K562 (cell line): ENCODE results near the gene WBP1. TPM values are rescaled to one million over a fixed set of nuclear protein-coding genes. Genes with fewer than 3 reads are reported as not detected.
"Not testable (repeated sequence)": the region's sequence is repeated elsewhere in the genome, so short reads cannot be mapped to it uniquely, and the experiment has no call there.

Experiments
- ATAC-seq: fragments of 200-7000 bp; cut with Tn5 transposase; 3 replicates; pipeline ENCODE4 v1.9.1; 2020; ENCODE audit warnings: moderate library complexity
- BruUV-seq: library from RNA; stranded (reverse); fragments of 400-500 nt; replicated peaks from 2 replicates; lab custom pipeline; 2021; lab: Mats Ljungman, UMichigan
- CTCF ChIA-PET: fragments of 300-600 bp; formaldehyde crosslinking; extraction: SDS; loops from one replicate; lab custom pipeline; 2021; ENCODE audit warnings: low intra/inter-chr PET ratio; lab: Yijun Ruan, JAX
- POLR2A ChIA-PET: fragments of 300-600, 350-650 bp; sonication (Branson Sonifier 250); formaldehyde crosslinking; extraction: SDS; loops from one replicate; lab custom pipeline; 2021; ENCODE audit warnings: antibody characterized with exemption, inconsistent platforms; lab: Yijun Ruan, JAX
- DNase-seq, 4 experiments: peaks; one replicate each; pipeline versions ENCODE4 v3.0.0 to v3.0.0-alpha.2; 2011 to 2018; ENCODE audit warnings: low spot score in 3 of 4, mixed read lengths in 3 of 4; ENCODE audit errors: extremely low read depth in 1 of 4
- FAIRE-seq: peaks from 2 replicates; lab custom pipeline; 2011; peaks lifted over from hg19 to GRCh38; lab: Jason Lieb, UNC
- H2AFZ ChIP-seq: 2 replicates; pipeline ENCODE4 v1.6.0; 2011; ENCODE audit warnings: low read depth, low read length, control low read depth, inconsistent platforms
- H3K27ac ChIP-seq: fragments of 200-600 bp; 3 replicates; pipeline ENCODE4 v1.8.0; 2011; ENCODE audit warnings: low read depth, mild to moderate bottlenecking, control low read depth, inconsistent platforms, low read length, moderate library complexity, mixed read lengths; ENCODE audit errors: extremely low read depth
- H3K27me3 ChIP-seq, 2 experiments: fragments of 300-600 bp in 1 of 2; 2 replicates in 1 of 2; 3 replicates in 1 of 2; pipeline versions ENCODE4 v1.6.0 to v1.8.0; 2011; ENCODE audit warnings: inconsistent platforms in 2 of 2, low read length in 2 of 2, mild to moderate bottlenecking in 1 of 2, mixed read lengths in 1 of 2, moderate library complexity in 1 of 2; ENCODE audit not compliant: control insufficient read depth in 2 of 2, insufficient read depth in 2 of 2
- H3K36me3 ChIP-seq: fragments of 300-600 bp; 3 replicates; pipeline ENCODE4 v1.8.0; 2011; ENCODE audit warnings: mild to moderate bottlenecking, low read length, inconsistent platforms; ENCODE audit not compliant: control insufficient read depth, insufficient read depth
- H3K4me1 ChIP-seq, 2 experiments: fragments of 200-600 bp in 1 of 2; replicated peaks in 1 of 2; 2 replicates in 1 of 2; 3 replicates in 1 of 2; pipeline versions ENCODE4 v1.5.1 to v1.8.0; 2011; ENCODE audit warnings: inconsistent platforms in 2 of 2, low read length in 2 of 2, mild to moderate bottlenecking in 1 of 2, mixed read lengths in 1 of 2, moderate library complexity in 1 of 2; ENCODE audit not compliant: control insufficient read depth in 2 of 2, insufficient read depth in 2 of 2
- H3K4me2 ChIP-seq: 2 replicates; pipeline ENCODE4 v1.6.1; 2011; ENCODE audit warnings: low read length, control low read depth, inconsistent platforms, mixed read lengths; ENCODE audit not compliant: insufficient read depth
- H3K4me3 ChIP-seq: fragments of 200-600 bp; sonication (generic), shearing (Covaris generic); 2 replicates; pipeline ENCODE4 v1.5.1; 2016; ENCODE audit warnings: control low read depth, inconsistent platforms
- H3K79me2 ChIP-seq: fragments of 200-600 bp; 3 replicates; pipeline ENCODE4 v1.8.0; 2011; ENCODE audit warnings: low read length, inconsistent platforms; ENCODE audit not compliant: control insufficient read depth, insufficient read depth
- H3K9ac ChIP-seq, 2 experiments: 2 replicates each; pipeline versions ENCODE4 v1.6.0 to v1.6.1; 2011; ENCODE audit warnings: low read depth in 2 of 2, low read length in 2 of 2, control low read depth in 1 of 2, inconsistent platforms in 1 of 2, mild to moderate bottlenecking in 1 of 2, mixed read lengths in 1 of 2; ENCODE audit not compliant: insufficient read depth in 1 of 2
- H3K9me1 ChIP-seq: one replicate; pipeline ENCODE4 v1.6.0; 2011; ENCODE audit warnings: inconsistent platforms, mild to moderate bottlenecking, low read length, moderate library complexity; ENCODE audit not compliant: control insufficient read depth, insufficient read depth
- H3K9me3 ChIP-seq: replicated peaks from 2 replicates; pipeline ENCODE4 v1.5.1; 2011; ENCODE audit warnings: low read depth, low read length, inconsistent platforms; ENCODE audit not compliant: control insufficient read depth, insufficient read depth
- H4K20me1 ChIP-seq: replicated peaks from 2 replicates; pipeline ENCODE4 v1.6.1; 2011; ENCODE audit warnings: low read length, inconsistent platforms, mixed read lengths; ENCODE audit not compliant: control insufficient read depth, insufficient read depth
- ERF ChIP-seq: fragments of 450-650 bp; formaldehyde crosslinking; IDR thresholded peaks from 2 replicates; pipeline ENCODE4 v1.4.0; 2020; ENCODE audit warnings: mild to moderate bottlenecking, mixed read lengths
- GATA2 ChIP-seq: sonication (generic); formaldehyde crosslinking; IDR thresholded peaks from 2 replicates; pipeline ENCODE4 v1.4.0; 2020; ENCODE audit warnings: mild to moderate bottlenecking, missing genetic modification reagents
- KAT2B ChIP-seq: IDR thresholded peaks from one replicate; pipeline ENCODE4 v1.6.1; 2012; ENCODE audit warnings: low read depth, mild to moderate bottlenecking, control low read depth, inconsistent platforms, low read length, moderate library complexity
- NR2C1 ChIP-seq, 2 experiments: fragments of 450-650 bp; IDR thresholded peaks; 2 replicates each; pipeline ENCODE4 v1.6.1; 2017; ENCODE audit warnings: mild to moderate bottlenecking in 2 of 2, antibody characterized with exemption in 1 of 2, inconsistent platforms in 1 of 2, missing compliant biosample characterization in 1 of 2, missing genetic modification characterization in 1 of 2
- POLR2A ChIP-seq: fragments of 450-650 bp; conservative IDR thresholded peaks from 2 replicates; pipeline ENCODE4 v1.6.1; 2016
- POLR2G ChIP-seq: fragments of 200-400 bp; formaldehyde crosslinking; IDR thresholded peaks from 2 replicates; pipeline ENCODE4 v1.6.1; 2017; ENCODE audit warnings: low read depth, mild to moderate bottlenecking, antibody characterized with exemption, low read length, moderate library complexity
- PPARD ChIP-seq: fragments of 250-450 bp; sonication (Bioruptor Pico); IDR thresholded peaks from 2 replicates; pipeline ENCODE4 v1.8.0; 2022; ENCODE audit warnings: inconsistent platforms, mild to moderate bottlenecking, moderate library complexity
- ZNF384 ChIP-seq: IDR thresholded peaks from 2 replicates; pipeline ENCODE4 v1.6.1; 2012; ENCODE audit warnings: low read depth, low read length, improper control_type of control experiment
- WGBS: fragments of 100-300 bp; shearing (Covaris generic); methylation state at CpG from one replicate; pipeline ENCODE4 v1.1.6; 2016; ENCODE audit warnings: low coverage, mixed read lengths; ENCODE audit not compliant: insufficient coverage; ENCODE audit errors: missing lambda C conversion rate; 5-methylcytosine and 5-hydroxymethylcytosine counted together
- in situ Hi-C: fragments of 300-500 bp; cut with MboI; formaldehyde crosslinking; loops from 4 replicates; pipeline ENCODE4 v1.15.0; 2018; ENCODE audit warnings: inconsistent platforms, mixed read lengths
- intact Hi-C: fragments of 100-400 bp; cut with micrococcal nuclease; formaldehyde crosslinking; loops from 2 replicates; pipeline ENCODE4 v1.14.2; 2022
- polyA plus RNA-seq, 8 experiments: library from polyadenylated mRNA; depleted of rRNA in 4 of 8; stranded (reverse) in 5 of 8; unstranded in 3 of 8; fragments of >200 nt; fragmentation: Nextera tagmentation in 2 of 8; fragmentation: Illumina TruSeq in 1 of 8; extraction: Ambion mirVana in 2 of 8; extraction: Trizol in 1 of 8; gene quantifications; 2 replicates each; pipeline versions ENCODE4 v1.2.1 to v1.2.3, GENCODE V29; 2011 to 2014; ENCODE audit warnings: inconsistent platforms in 1 of 8, missing spikeins in 1 of 8
- total RNA-seq, 7 experiments: library from RNA; depleted of rRNA in 6 of 7; stranded (reverse); fragments of >200 nt in 6 of 7; fragmentation: Illumina TruSeq in 2 of 7; extraction: Trizol in 2 of 7; gene quantifications; 2 replicates each; pipeline versions ENCODE4 v1.2.1 to v1.2.3, GENCODE V29; 2011 to 2021; ENCODE audit warnings: low replicate concordance in 1 of 7
- TF ChIP-seq, protein P1 (sequence below): sonication (generic); formaldehyde crosslinking; IDR thresholded peaks from 2 replicates; pipeline ENCODE4 v1.8.0; 2023; ENCODE audit warnings: mild to moderate bottlenecking, missing genetic modification reagents
- TF ChIP-seq, protein P2 (sequence below): sonication (generic); formaldehyde crosslinking; IDR thresholded peaks from 2 replicates; pipeline ENCODE4 v1.8.1; 2023; ENCODE audit warnings: mild to moderate bottlenecking, missing genetic modification reagents

WBP1 gene
- total and polyA plus RNA-seq, 9 of the 15 experiments (the other 6 are each of a cell fraction or from before 2014, with no cell fraction given) = 1.9 to 27.7 (median 14.2) TPM

DNA sequence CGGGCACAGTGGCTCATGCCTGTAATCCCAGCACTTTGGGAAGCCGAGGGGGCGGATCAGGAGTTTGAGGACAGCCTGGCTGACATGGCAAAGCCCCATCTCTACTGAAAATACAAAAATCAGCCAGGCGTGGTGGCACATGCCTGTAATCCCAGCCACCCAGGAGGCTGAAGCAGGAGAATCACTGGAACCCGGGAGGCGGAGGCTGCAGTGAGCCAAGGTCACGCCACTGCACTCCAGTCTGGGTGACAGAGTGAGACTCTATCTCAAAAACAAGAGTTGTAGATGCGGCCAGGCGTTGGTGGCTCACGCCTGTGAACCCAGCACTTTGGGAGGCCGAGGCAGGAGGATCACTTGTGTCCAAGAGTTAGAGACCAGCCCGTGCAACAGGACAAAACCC, 12.5 kb downstream of the WBP1 start:
- H3K27me3 ChIP-seq, BruUV-seq, H4K20me1 ChIP-seq, H3K9me1 ChIP-seq, H3K9me3 ChIP-seq, H3K9ac ChIP-seq, CTCF ChIA-PET, H2AFZ ChIP-seq, H3K27ac ChIP-seq, H3K4me2 ChIP-seq, in situ Hi-C loops, FAIRE-seq, ATAC-seq, DNase-seq, H3K4me3 ChIP-seq: not testable (repeated sequence)
- Histone ChIP-seq H3K36me3 (peaks cover 16% of the 10 kb centered on the region; the same call in 2 of the 3 replicates), H3K4me1 (peaks cover 14 to 20% of the 10 kb centered on the region in 2 experiments; a peak in 3 of 5 replicates), H3K79me2 (peaks cover 13% of the 10 kb centered on the region; the same call in 2 of the 3 replicates)
- TF ChIP-seq POLR2G (0 out of 2 replicates have a peak, but pooled peaks have one; percentile 27), POLR2A (0 out of 2 replicates have a peak, but pooled peaks have one; percentile 27)
- WGBS = 94% methylated on average over 9 of the region's 12 CpGs
- POLR2A ChIA-PET = interaction anchor here (0.6 to 4.0 kb wide), 5 partner anchors 9 to 46 kb away, joined by 3 to 28 read pairs (median 3); partner anchors contain the start of genes CCDC142 and TTC31
- intact Hi-C loops = loop anchor here (5.0 kb wide), 1 partner anchor 73 kb away; no protein-coding TSS in a partner anchor

GRCh38 chr2:74471332-74472065, 13.3 kb downstream of the WBP1 start:
- peak overlapping the region; percentile 97 for H2AFZ ChIP-seq
- H3K4me3 ChIP-seq = peak overlapping the region; percentile 83
- ATAC-seq (no peak), DNase-seq (no peak), FAIRE-seq (no peak)
- no peaks in the 10 kb centered on the region for H3K9me3 ChIP-seq
- CTCF ChIA-PET = no interaction called here
- peaks cover 14 to 20% of the 10 kb centered on the region in 2 experiments; a peak in 3 of 5 replicates for H3K4me1 ChIP-seq
- no TSS peak for BruUV-seq
- no peaks in the 10 kb centered on the region for H3K27me3 ChIP-seq
- H4K20me1 ChIP-seq = no peaks in the 10 kb centered on the region
- peak overlapping the region; percentile 88 to 95 for H3K9ac ChIP-seq
- intact Hi-C loops = loop anchor here (5.0 kb wide), 1 partner anchor 74 kb away; no protein-coding TSS in a partner anchor
- TF ChIP-seq ERF (CRISPR knock-in tag) = no peak
- no peak for TF ChIP-seq GATA2 (CRISPR knock-in tag)
- TF ChIP-seq ZNF384 = peak; percentile 49; the same call in 1 of the 2 replicates
- no peak for TF ChIP-seq KAT2B
- no peak for TF ChIP-seq NR2C1 (IDR thresholded peaks at IDR 0.05)
- no peak for TF ChIP-seq NR2C1 (tag; IDR thresholded peaks at IDR 0.05)
- no peak for TF ChIP-seq PPARD (CRISPR knock-in tag)
- TF ChIP-seq, protein P1, sequence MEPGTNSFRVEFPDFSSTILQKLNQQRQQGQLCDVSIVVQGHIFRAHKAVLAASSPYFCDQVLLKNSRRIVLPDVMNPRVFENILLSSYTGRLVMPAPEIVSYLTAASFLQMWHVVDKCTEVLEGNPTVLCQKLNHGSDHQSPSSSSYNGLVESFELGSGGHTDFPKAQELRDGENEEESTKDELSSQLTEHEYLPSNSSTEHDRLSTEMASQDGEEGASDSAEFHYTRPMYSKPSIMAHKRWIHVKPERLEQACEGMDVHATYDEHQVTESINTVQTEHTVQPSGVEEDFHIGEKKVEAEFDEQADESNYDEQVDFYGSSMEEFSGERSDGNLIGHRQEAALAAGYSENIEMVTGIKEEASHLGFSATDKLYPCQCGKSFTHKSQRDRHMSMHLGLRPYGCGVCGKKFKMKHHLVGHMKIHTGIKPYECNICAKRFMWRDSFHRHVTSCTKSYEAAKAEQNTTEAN (CRISPR knock-in tag) = no peak
- TF ChIP-seq, protein P2, sequence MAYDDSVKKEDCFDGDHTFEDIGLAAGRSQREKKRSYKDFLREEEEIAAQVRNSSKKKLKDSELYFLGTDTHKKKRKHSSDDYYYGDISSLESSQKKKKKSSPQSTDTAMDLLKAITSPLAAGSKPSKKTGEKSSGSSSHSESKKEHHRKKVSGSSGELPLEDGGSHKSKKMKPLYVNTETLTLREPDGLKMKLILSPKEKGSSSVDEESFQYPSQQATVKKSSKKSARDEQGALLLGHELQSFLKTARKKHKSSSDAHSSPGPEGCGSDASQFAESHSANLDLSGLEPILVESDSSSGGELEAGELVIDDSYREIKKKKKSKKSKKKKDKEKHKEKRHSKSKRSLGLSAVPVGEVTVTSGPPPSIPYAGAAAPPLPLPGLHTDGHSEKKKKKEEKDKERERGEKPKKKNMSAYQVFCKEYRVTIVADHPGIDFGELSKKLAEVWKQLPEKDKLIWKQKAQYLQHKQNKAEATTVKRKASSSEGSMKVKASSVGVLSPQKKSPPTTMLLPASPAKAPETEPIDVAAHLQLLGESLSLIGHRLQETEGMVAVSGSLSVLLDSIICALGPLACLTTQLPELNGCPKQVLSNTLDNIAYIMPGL (CRISPR knock-in tag) = no peak
- H3K27ac ChIP-seq = peak overlapping the region; percentile 95
- H3K79me2 ChIP-seq = peaks cover 13% of the 10 kb centered on the region; the same call in 2 of the 3 replicates
- WGBS = 46% methylated on average over 16 of the region's 16 CpGs
- H3K36me3 ChIP-seq = peaks cover 18% of the 10 kb centered on the region; the same call in 2 of the 3 replicates
- H3K4me2 ChIP-seq = peak overlapping the region; percentile 99
- H3K9me1 ChIP-seq = peaks cover 4% of the 10 kb centered on the region
- POLR2A ChIA-PET = interaction anchor here (0.6 to 4.0 kb wide), 8 partner anchors 10 to 124 kb away, joined by 3 to 28 read pairs (median 4); partner anchors contain the start of genes CCDC142 and TTC31
- in situ Hi-C loops = no loop called here
